ENCODE results near the gene PTPRQ. TPM values are rescaled to one million over a fixed set of nuclear protein-coding genes. Genes with fewer than 3 reads are reported as not detected.

The PTPRQ gene
- total and polyA plus RNA-seq, 2 of the 8 experiments (the other 6 are each of a cell fraction or from before 2014, with no cell fraction given) = not detected

DNA sequence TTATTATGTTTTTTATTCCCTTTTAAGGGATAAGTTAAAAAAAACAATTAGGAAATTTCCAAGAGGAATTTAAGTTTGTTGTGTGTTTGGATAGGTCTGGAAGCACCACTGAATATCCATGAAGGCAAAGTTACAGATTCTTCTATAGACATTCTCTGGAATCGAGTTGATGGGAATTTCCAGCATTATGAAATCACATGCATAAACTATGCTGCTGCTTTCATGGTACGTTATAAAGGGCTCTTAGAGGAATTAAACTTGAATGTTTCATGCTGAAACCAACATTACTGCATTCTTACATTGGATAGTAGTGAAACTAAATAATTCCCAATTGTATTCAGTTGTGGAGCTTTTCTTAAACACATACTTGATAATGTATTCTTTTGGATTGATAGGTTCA is 21.5 kb upstream of the PTPRQ start:
- H3K79me1 ChIP-seq (ENCODE audit: low read depth, low read length) = no peaks in the 10 kb centered on the region
- no peak overlapping the region for H3K4me2 ChIP-seq (ENCODE audit: insufficient read depth in 1 of 2, low read depth in 2 of 2, low read length in 2 of 2)
- H3K27me3 ChIP-seq (replicated peaks in 1 of 4; ENCODE audit: control insufficient read depth in 3 of 4, extremely low read depth in 1 of 4, insufficient read depth in 3 of 4, low read length in 3 of 4) = no peaks in the 10 kb centered on the region
- no peak for DNase-seq (ENCODE audit: low read depth in 1 of 2, low spot score in 2 of 2)
- H2BK5ac ChIP-seq (ENCODE audit: low read depth, low read length) = no peak overlapping the region
- H2BK20ac ChIP-seq (ENCODE audit: low read length) = no peak overlapping the region
- H3K56ac ChIP-seq (replicated peaks; ENCODE audit: insufficient read length, low read depth, low read length) = no peak overlapping the region
- FAIRE-seq = no peak
- 50% methylated on average over 2 of the region's 2 CpGs; no CpG with 5 or more reads in 1 of the 2 experiments for WGBS, 2 experiments (ENCODE audit: extremely low coverage in 1 of 2, insufficient coverage in 1 of 2, insufficient read length in 1 of 2, insufficient replicate concordance in 2 of 2, low coverage in 1 of 2, low lambda C conversion rate in 2 of 2, missing lambda C conversion rate in 1 of 2)
- POLR2A ChIA-PET (ENCODE audit: partially characterized antibody) = no interaction called here
- H3K4me1 ChIP-seq (replicated peaks in 1 of 4; ENCODE audit: control insufficient read depth in 3 of 4, insufficient read depth in 4 of 4, low read length in 3 of 4) = no peaks in the 10 kb centered on the region
- no peak overlapping the region for H2BK120ac ChIP-seq (replicated peaks; ENCODE audit: low read depth, low read length)
- H3K18ac ChIP-seq (ENCODE audit: extremely low read depth, low read length) = no peak overlapping the region
- H2BK12ac ChIP-seq (ENCODE audit: low read depth, low read length) = no peak overlapping the region
- CTCF ChIA-PET (ENCODE audit: partially characterized antibody) = no interaction called here
- no peak overlapping the region for H3K4me3 ChIP-seq (ENCODE audit: extremely low read depth in 1 of 4, insufficient read depth in 2 of 4, low read depth in 3 of 4, low read length in 4 of 4)
- no peaks in the 10 kb centered on the region for H3K23me2 ChIP-seq (ENCODE audit: low read depth, low read length)
- no peak overlapping the region for H3K23ac ChIP-seq (ENCODE audit: insufficient read length)
- no peak overlapping the region for H2AFZ ChIP-seq (ENCODE audit: low read length)
- no peak overlapping the region for H4K5ac ChIP-seq (ENCODE audit: insufficient read length, low read depth, low read length)
- H3K9ac ChIP-seq (replicated peaks in 1 of 4; ENCODE audit: extremely low read depth in 1 of 4, low read depth in 3 of 4, low read length in 3 of 4) = no peak overlapping the region
- H3K14ac ChIP-seq (ENCODE audit: insufficient read length) = no peak overlapping the region
- no peaks in the 10 kb centered on the region for H3K36me3 ChIP-seq (ENCODE audit: control insufficient read depth in 2 of 4, insufficient read depth in 4 of 4, low read length in 3 of 4)
- no peaks in the 10 kb centered on the region for H3K9me3 ChIP-seq (ENCODE audit: insufficient read depth in 2 of 2, low read depth in 1 of 2, low read length in 1 of 2)
- no peak overlapping the region for H3K27ac ChIP-seq (ENCODE audit: low read depth, low read length)
- H3K4ac ChIP-seq (replicated peaks; ENCODE audit: insufficient read length, low read depth, low read length) = no peak overlapping the region
- H4K20me1 ChIP-seq (replicated peaks in 1 of 2; ENCODE audit: control insufficient read depth in 1 of 2, insufficient read depth in 2 of 2, low read length in 2 of 2) = no peaks in the 10 kb centered on the region
- no peak overlapping the region for H4K91ac ChIP-seq (replicated peaks; ENCODE audit: insufficient read length, low read length)
- H3K79me2 ChIP-seq (ENCODE audit: control insufficient read depth in 1 of 2, insufficient read depth in 2 of 2, low read length in 2 of 2) = no peaks in the 10 kb centered on the region
- no peak overlapping the region for H4K8ac ChIP-seq (ENCODE audit: extremely low read depth, insufficient read depth, low read length)
- H2BK15ac ChIP-seq (ENCODE audit: low read length) = no peak overlapping the region
- no peak overlapping the region for H2AK5ac ChIP-seq (ENCODE audit: low read depth, low read length)
- TF ChIP-seq TCF12 (IDR thresholded peaks at IDR 0.05; ENCODE audit: low read depth, low read length) (no peak), PHF8 (conservative IDR thresholded peaks at IDR 0.05; ENCODE audit: low read depth, low read length) (no peak), TAF7 (optimal IDR thresholded peaks at IDR 0.05; ENCODE audit: borderline replicate concordance, low read depth, low read length) (no peak), HDAC6 (IDR thresholded peaks at IDR 0.05; ENCODE audit: low read depth, low read length) (no peak)

Measured in H1 (cell line).